Measurements from ENCODE around the gene LGALS3. TPM values are rescaled to one million over a fixed set of nuclear protein-coding genes. Genes with fewer than 3 reads are reported as not detected.

Gene LGALS3
- total RNA-seq, 1 experiment from 2014 or later = 317 TPM

GRCh38 chr14:55142466-55142865 is 13.4 kb downstream of the LGALS3 start:
- BruUV-seq (replicated peaks) = no TSS peak
- ChIA-PET POLR2A (ENCODE audit: unreplicated experiment) (no interaction called here), CTCF (no interaction called here)
- Histone ChIP-seq H4K20me1 (ENCODE audit: low read length) (peaks cover 7% of the 10 kb centered on the region), H3K9ac (ENCODE audit: low read length) (no peak overlapping the region), H3K79me2 (ENCODE audit: low read length) (peaks cover 6% of the 10 kb centered on the region), H3K4me3 (ENCODE audit: low read length) (no peak overlapping the region), H3K27ac (ENCODE audit: low read length) (no peak overlapping the region), H3K9me2 (replicated peaks; ENCODE audit: low read length) (no peaks in the 10 kb centered on the region), H2AFZ (ENCODE audit: low read length) (no peak overlapping the region), H3K9me3 (ENCODE audit: low read length) (no peaks in the 10 kb centered on the region), H3K27me3 (ENCODE audit: low read length) (no peaks in the 10 kb centered on the region), H3F3A (ENCODE audit: low read length, unreplicated experiment) (peaks cover 5% of the 10 kb centered on the region), H3K36me3 (ENCODE audit: low read depth, low read length) (peaks cover 87% of the 10 kb centered on the region), H3K4me1 (ENCODE audit: insufficient read depth, low read length) (no peaks in the 10 kb centered on the region), H3K4me2 (ENCODE audit: low read length) (no peak overlapping the region)
- TF ChIP-seq EZH2 (IDR thresholded peaks at IDR 0.05; ENCODE audit: low read length, unreplicated experiment) (no peak), EZH2phosphoT487 (IDR thresholded peaks at IDR 0.05; ENCODE audit: borderline replicate concordance, low read length) (no peak), CTCF (conservative IDR thresholded peaks at IDR 0.05; ENCODE audit: low read depth, low read length) (no peak)
- intact Hi-C loops (cut with micrococcal nuclease) = no loop called here
- no peak for DNase-seq
- ATAC-seq = no peak

- intact Hi-C loops (cut with micrococcal nuclease) = loop anchor here (5.0 kb wide), 1 partner anchor 59 kb away; no protein-coding TSS in a partner anchor
- H2AFZ ChIP-seq (ENCODE audit: low read length) = no peak overlapping the region
- CTCF ChIA-PET = no interaction called here
- TF ChIP-seq CTCF (conservative IDR thresholded peaks at IDR 0.05; ENCODE audit: low read depth, low read length) (no peak), EZH2phosphoT487 (IDR thresholded peaks at IDR 0.05; ENCODE audit: borderline replicate concordance, low read length) (no peak), EZH2 (IDR thresholded peaks at IDR 0.05; ENCODE audit: low read length, unreplicated experiment) (no peak)
- no peaks in the 10 kb centered on the region for H3K9me2 ChIP-seq (replicated peaks; ENCODE audit: low read length)
- H3K4me2 ChIP-seq (ENCODE audit: low read length) = no peak overlapping the region
- H3K27ac ChIP-seq (ENCODE audit: low read length) = no peak overlapping the region
- POLR2A ChIA-PET (ENCODE audit: unreplicated experiment) = interaction anchor here (0.5 kb wide), 1 partner anchor 16 kb away, joined by 4 read pairs; no protein-coding TSS in a partner anchor
- DNase-seq (no peak), ATAC-seq (peak; percentile 29; the same call in 1 of the 2 replicates)
- no peak overlapping the region for H3K9ac ChIP-seq (ENCODE audit: low read length)
- H3K9me3 ChIP-seq (ENCODE audit: low read length) = no peaks in the 10 kb centered on the region
- peaks cover 8% of the 10 kb centered on the region for H3F3A ChIP-seq (ENCODE audit: low read length, unreplicated experiment)
- no peaks in the 10 kb centered on the region for H3K27me3 ChIP-seq (ENCODE audit: low read length)
- H3K36me3 ChIP-seq (ENCODE audit: low read depth, low read length) = peaks cover 81% of the 10 kb centered on the region
- H4K20me1 ChIP-seq (ENCODE audit: low read length) = no peaks in the 10 kb centered on the region
- no peaks in the 10 kb centered on the region for H3K4me1 ChIP-seq (ENCODE audit: insufficient read depth, low read length)
- no TSS peak for BruUV-seq (replicated peaks)
- no peaks in the 10 kb centered on the region for H3K79me2 ChIP-seq (ENCODE audit: low read length)
- H3K4me3 ChIP-seq (ENCODE audit: low read length) = no peak overlapping the region
Observed at GRCh38 chr14:55146425-55146824, 17.4 kb downstream of the LGALS3 start.

- Histone ChIP-seq H3K79me2 (ENCODE audit: low read length) (no peaks in the 10 kb centered on the region), H3K4me3 (ENCODE audit: low read length) (no peak overlapping the region), H3K9me3 (ENCODE audit: low read length) (no peaks in the 10 kb centered on the region), H3K27ac (ENCODE audit: low read length) (no peak overlapping the region), H3K9me2 (replicated peaks; ENCODE audit: low read length) (no peaks in the 10 kb centered on the region), H3K36me3 (ENCODE audit: low read depth, low read length) (peaks cover 76% of the 10 kb centered on the region), H3K4me1 (ENCODE audit: insufficient read depth, low read length) (no peaks in the 10 kb centered on the region), H3K27me3 (ENCODE audit: low read length) (no peaks in the 10 kb centered on the region), H3K4me2 (ENCODE audit: low read length) (no peak overlapping the region), H3K9ac (ENCODE audit: low read length) (no peak overlapping the region), H4K20me1 (ENCODE audit: low read length) (no peaks in the 10 kb centered on the region), H3F3A (ENCODE audit: low read length, unreplicated experiment) (peaks cover 3% of the 10 kb centered on the region), H2AFZ (ENCODE audit: low read length) (no peak overlapping the region)
- BruUV-seq (replicated peaks) = no TSS peak
- TF ChIP-seq EZH2 (IDR thresholded peaks at IDR 0.05; ENCODE audit: low read length, unreplicated experiment) = no peak
- no peak for TF ChIP-seq EZH2phosphoT487 (IDR thresholded peaks at IDR 0.05; ENCODE audit: borderline replicate concordance, low read length)
- no peak for TF ChIP-seq CTCF (conservative IDR thresholded peaks at IDR 0.05; ENCODE audit: low read depth, low read length)
- CTCF ChIA-PET = no interaction called here
- intact Hi-C loops (cut with micrococcal nuclease) = no loop called here
- POLR2A ChIA-PET (ENCODE audit: unreplicated experiment) = interaction anchor here (0.5 kb wide), 1 partner anchor 1782 kb away, joined by 4 read pairs; no protein-coding TSS in a partner anchor
- DNase-seq (no peak), ATAC-seq (no peak)
Observed at GRCh38 chr14:55151601-55152000, 22.5 kb downstream of the LGALS3 start.

All from PC-3 (cell line).